Measurements from ENCODE around the gene SMPDL3A. TPM values are rescaled to one million over a fixed set of nuclear protein-coding genes. Genes with fewer than 3 reads are reported as not detected.
"Not testable (repeated sequence)": the region's sequence is repeated elsewhere in the genome, so short reads cannot be mapped to it uniquely, and the experiment has no call there.

The SMPDL3A gene
- total RNA-seq, 1 experiment from 2014 or later, result 0.59 TPM

GRCh38 chr6:122747573-122747972, 41.5 kb upstream of the SMPDL3A start:
- peaks cover 5 to 16% (median 10%) of the 10 kb centered on the region in 3 experiments for H3K36me3 Mint-ChIP-seq (ENCODE audit: insufficient read depth in 1 of 3, low read depth in 3 of 3)
- Histone ChIP-seq H4K20me1 (ENCODE audit: control insufficient read depth, insufficient read depth, insufficient read length) (no peaks in the 10 kb centered on the region), H3T11ph (ENCODE audit: low read length) (no peak overlapping the region), H2AFZ (ENCODE audit: low read length) (no peak overlapping the region), H3K9me3 (ENCODE audit: control insufficient read depth, low read depth, low read length) (no peaks in the 10 kb centered on the region), H2AK5ac (ENCODE audit: insufficient read length, low read length) (no peak overlapping the region), H3K9ac (ENCODE audit: extremely low read depth, insufficient read length, low read length) (no peak overlapping the region), H3K4me2 (ENCODE audit: insufficient read depth, insufficient read length, low read length) (no peak overlapping the region), H3K18ac (ENCODE audit: insufficient read length, low read depth, low read length) (no peak overlapping the region), H3K23me2 (ENCODE audit: insufficient read length, low read depth, low read length, poor library complexity, severe bottlenecking) (no peaks in the 10 kb centered on the region), H3K4ac (ENCODE audit: low read depth, low read length) (no peak overlapping the region), H3K79me2 (ENCODE audit: insufficient read depth, low read length) (no peaks in the 10 kb centered on the region), H3K27me3 (ENCODE audit: insufficient read depth, low read length) (no peaks in the 10 kb centered on the region), H2BK20ac (ENCODE audit: low read depth, low read length, poor library complexity, severe bottlenecking) (no peak overlapping the region), H2BK5ac (ENCODE audit: insufficient read length, low read length) (no peak overlapping the region), H3K56ac (ENCODE audit: insufficient read length, low read depth, low read length) (no peak overlapping the region), H3K4me1 (ENCODE audit: insufficient read depth, low read length) (no peaks in the 10 kb centered on the region; the same call in 1 of the 2 replicates), H2BK120ac (ENCODE audit: low read depth, low read length, poor library complexity, severe bottlenecking) (no peak overlapping the region), H4K5ac (ENCODE audit: insufficient read length, low read depth, low read length) (no peak overlapping the region), H4K8ac (replicated peaks; ENCODE audit: insufficient read length, low read depth, low read length) (no peak overlapping the region), H3K14ac (ENCODE audit: insufficient read depth, low read length) (no peak overlapping the region), H2BK12ac (ENCODE audit: insufficient read length, low read depth, low read length) (no peak overlapping the region), H4K91ac (ENCODE audit: insufficient read length, low read depth, low read length) (no peak overlapping the region), H3K79me1 (ENCODE audit: insufficient read depth, low read depth, low read length, poor library complexity, severe bottlenecking) (no peaks in the 10 kb centered on the region), H3K27ac (ENCODE audit: insufficient read length, low read depth, low read length) (no peak overlapping the region), H3K23ac (ENCODE audit: insufficient read length, low read depth, low read length) (no peak overlapping the region), H2BK15ac (ENCODE audit: low read depth, low read length) (no peak overlapping the region)
- WGBS (ENCODE audit: extremely low coverage, insufficient read length, low lambda C conversion rate), result no CpG with 5 or more reads among the region's 10 CpGs
- no peak overlapping the region for H3K4me3 Mint-ChIP-seq
- H3K27me3 Mint-ChIP-seq (ENCODE audit: low read depth), result peaks cover 7% of the 10 kb centered on the region
- peaks cover 10 to 20% of the 10 kb centered on the region in 2 experiments for H3K9me3 Mint-ChIP-seq
- H3K4me1 Mint-ChIP-seq, result peaks cover 12 to 17% of the 10 kb centered on the region in 2 experiments
- TF ChIP-seq, protein P1, sequence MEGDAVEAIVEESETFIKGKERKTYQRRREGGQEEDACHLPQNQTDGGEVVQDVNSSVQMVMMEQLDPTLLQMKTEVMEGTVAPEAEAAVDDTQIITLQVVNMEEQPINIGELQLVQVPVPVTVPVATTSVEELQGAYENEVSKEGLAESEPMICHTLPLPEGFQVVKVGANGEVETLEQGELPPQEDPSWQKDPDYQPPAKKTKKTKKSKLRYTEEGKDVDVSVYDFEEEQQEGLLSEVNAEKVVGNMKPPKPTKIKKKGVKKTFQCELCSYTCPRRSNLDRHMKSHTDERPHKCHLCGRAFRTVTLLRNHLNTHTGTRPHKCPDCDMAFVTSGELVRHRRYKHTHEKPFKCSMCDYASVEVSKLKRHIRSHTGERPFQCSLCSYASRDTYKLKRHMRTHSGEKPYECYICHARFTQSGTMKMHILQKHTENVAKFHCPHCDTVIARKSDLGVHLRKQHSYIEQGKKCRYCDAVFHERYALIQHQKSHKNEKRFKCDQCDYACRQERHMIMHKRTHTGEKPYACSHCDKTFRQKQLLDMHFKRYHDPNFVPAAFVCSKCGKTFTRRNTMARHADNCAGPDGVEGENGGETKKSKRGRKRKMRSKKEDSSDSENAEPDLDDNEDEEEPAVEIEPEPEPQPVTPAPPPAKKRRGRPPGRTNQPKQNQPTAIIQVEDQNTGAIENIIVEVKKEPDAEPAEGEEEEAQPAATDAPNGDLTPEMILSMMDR (conservative IDR thresholded peaks at IDR 0.05), result no peak
- no peak for DNase-seq
- H3K27ac Mint-ChIP-seq, result no peak overlapping the region

DNA sequence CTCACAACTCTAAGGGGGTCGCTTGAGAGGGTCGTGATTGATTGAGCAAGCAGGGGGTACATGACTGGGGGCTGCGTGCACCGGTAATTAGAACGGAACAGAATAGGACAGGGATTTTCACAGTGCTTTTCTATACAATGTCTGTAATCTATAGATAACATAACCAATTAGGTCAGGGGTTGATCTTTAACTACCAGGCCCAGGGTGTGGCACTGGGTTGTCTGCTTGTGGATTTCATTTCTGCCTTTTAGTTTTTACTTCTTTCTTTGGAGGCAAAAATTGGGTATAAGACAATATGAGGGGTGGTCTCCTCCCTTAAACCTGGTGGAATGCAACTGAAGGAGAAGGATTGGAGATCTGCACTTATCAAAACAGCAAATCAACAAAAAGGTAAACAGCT, 40.1 kb upstream of the SMPDL3A start:
- H3K23ac ChIP-seq (ENCODE audit: insufficient read length, low read depth, low read length); H2BK120ac ChIP-seq (ENCODE audit: low read depth, low read length, poor library complexity, severe bottlenecking); H2BK5ac ChIP-seq (ENCODE audit: insufficient read length, low read length); H3K14ac ChIP-seq (ENCODE audit: insufficient read depth, low read length); H3T11ph ChIP-seq (ENCODE audit: low read length); H3K4me2 ChIP-seq (ENCODE audit: insufficient read depth, insufficient read length, low read length); H4K20me1 ChIP-seq (ENCODE audit: control insufficient read depth, insufficient read depth, insufficient read length); H3K27me3 ChIP-seq (ENCODE audit: insufficient read depth, low read length); H2BK15ac ChIP-seq (ENCODE audit: low read depth, low read length); H4K91ac ChIP-seq (ENCODE audit: insufficient read length, low read depth, low read length); H3K9ac ChIP-seq (ENCODE audit: extremely low read depth, insufficient read length, low read length); H2AFZ ChIP-seq (ENCODE audit: low read length); H3K27ac Mint-ChIP-seq; H3K27me3 Mint-ChIP-seq (ENCODE audit: low read depth); H2BK12ac ChIP-seq (ENCODE audit: insufficient read length, low read depth, low read length); H3K4ac ChIP-seq (ENCODE audit: low read depth, low read length); H4K5ac ChIP-seq (ENCODE audit: insufficient read length, low read depth, low read length); H2AK5ac ChIP-seq (ENCODE audit: insufficient read length, low read length); H4K8ac ChIP-seq (replicated peaks; ENCODE audit: insufficient read length, low read depth, low read length); H3K4me1 ChIP-seq (ENCODE audit: insufficient read depth, low read length); H3K79me1 ChIP-seq (ENCODE audit: insufficient read depth, low read depth, low read length, poor library complexity, severe bottlenecking); H3K56ac ChIP-seq (ENCODE audit: insufficient read length, low read depth, low read length); H3K27ac ChIP-seq (ENCODE audit: insufficient read length, low read depth, low read length); H3K23me2 ChIP-seq (ENCODE audit: insufficient read length, low read depth, low read length, poor library complexity, severe bottlenecking); DNase-seq; H3K4me3 Mint-ChIP-seq; H3K9me3 ChIP-seq (ENCODE audit: control insufficient read depth, low read depth, low read length); H2BK20ac ChIP-seq (ENCODE audit: low read depth, low read length, poor library complexity, severe bottlenecking); H3K79me2 ChIP-seq (ENCODE audit: insufficient read depth, low read length); H3K18ac ChIP-seq (ENCODE audit: insufficient read length, low read depth, low read length): not testable (repeated sequence)
- peaks cover 10 to 20% of the 10 kb centered on the region in 2 experiments for H3K9me3 Mint-ChIP-seq
- peaks cover 5 to 16% (median 10%) of the 10 kb centered on the region in 3 experiments for H3K36me3 Mint-ChIP-seq (ENCODE audit: insufficient read depth in 1 of 3, low read depth in 3 of 3)
- peaks cover 21 to 26% of the 10 kb centered on the region in 2 experiments for H3K4me1 Mint-ChIP-seq
- no CpG with 5 or more reads among the region's 5 CpGs for WGBS (ENCODE audit: extremely low coverage, insufficient read length, low lambda C conversion rate)
